CD4-positive, alpha-beta T cell treated with Interleukin-6 at 100 ng/mL for 8 hours (primary cell): ENCODE data around the gene ZNF407.
A peak's percentile ranks its signal among the peaks of the same experiment; 100 is the strongest.

Experiments used
- DNase-seq: peaks from one replicate; pipeline ENCODE4 v3.0.0-alpha.2; 2020; ENCODE audit warnings: mixed read lengths, low spot score

Gene ZNF407

DNA sequence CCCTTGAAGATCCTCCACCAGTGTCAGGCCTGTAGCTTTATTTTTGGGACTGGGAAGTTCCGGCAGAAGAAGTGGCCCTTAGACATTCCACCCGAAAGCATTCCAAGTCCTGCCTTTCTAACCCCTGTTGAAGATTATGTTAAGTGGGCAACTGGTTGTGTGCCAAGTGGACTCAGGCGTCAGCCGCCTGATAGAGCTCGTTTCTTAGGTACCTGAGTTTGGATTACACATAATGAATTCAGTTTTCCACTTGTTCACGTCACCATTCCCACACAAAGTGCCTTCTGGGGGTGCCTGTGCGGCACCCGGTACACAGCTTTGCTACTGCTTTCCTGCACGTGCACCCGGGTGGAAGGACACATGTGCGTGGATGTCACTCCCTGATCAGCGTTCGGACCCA, 454.8 kb downstream of the ZNF407 start:
- no peak for DNase-seq

DNA sequence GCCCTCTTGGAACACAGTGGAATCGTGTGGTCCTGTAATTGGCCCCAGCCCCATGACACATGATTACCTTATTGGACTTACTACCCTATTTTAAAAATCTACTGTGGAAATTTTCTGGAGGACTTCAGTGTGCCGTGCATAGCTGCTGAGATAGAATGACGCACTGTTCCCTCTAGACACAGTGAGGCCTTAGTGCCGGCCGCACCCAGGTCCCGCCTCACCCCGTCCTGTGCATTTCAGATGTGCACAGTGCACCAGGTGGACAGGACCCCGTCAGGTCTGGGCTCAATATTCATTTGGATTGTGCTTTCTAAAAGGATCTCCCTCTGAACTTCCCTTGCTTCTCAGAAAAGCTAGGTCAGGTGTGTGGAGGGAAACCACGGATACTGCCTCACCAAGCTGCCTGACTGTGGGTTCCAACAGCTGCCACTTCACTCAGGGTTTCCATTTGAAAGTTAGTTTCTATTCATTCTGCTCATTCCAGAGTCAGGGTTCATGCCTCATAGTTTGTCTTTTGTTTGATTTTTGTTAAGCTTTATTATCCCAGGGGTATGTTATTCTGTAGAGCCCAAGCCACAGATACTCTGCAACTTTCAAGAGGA, 455.5 kb downstream of the ZNF407 start:
- no peak for DNase-seq

DNA sequence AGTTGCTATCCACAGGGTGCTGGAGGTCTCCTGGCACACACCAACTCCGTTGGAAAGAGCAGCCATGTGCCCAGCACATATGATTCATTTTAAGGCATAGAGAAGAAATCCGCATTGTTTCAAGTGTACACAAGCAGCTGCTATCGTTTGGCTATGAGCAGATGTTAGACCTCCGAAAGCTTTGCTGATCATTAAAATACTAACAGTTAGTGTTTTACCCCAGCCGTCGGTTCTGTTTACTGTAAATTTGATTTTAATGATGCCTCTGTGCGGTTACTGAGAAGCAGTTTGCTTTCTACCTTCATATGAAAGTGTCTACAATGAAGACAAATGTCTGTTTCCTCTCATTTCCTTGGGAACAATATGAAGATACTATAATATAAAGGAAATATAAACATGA, 456.4 kb downstream of the ZNF407 start:
- no peak for DNase-seq

DNA sequence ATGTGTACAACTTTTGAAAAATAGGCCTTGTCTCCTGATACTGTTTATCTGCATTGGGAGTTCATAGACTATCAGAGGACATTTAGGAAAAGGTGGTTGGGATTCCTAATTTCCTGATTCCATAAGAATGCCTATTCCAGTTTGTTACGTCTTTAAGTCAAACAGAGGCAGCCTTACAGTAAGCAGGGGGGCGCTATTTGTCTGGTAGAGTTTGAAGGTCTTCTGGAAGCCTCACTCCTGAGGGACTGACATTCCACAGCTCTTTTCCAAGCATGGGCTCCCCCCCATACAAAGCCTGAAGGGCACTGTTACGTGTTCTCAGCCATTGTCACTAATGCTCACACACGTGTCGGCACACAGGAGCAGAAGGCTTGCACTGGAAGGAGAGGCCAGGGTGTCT, 456.9 kb downstream of the ZNF407 start:
- DNase-seq, result no peak

DNA sequence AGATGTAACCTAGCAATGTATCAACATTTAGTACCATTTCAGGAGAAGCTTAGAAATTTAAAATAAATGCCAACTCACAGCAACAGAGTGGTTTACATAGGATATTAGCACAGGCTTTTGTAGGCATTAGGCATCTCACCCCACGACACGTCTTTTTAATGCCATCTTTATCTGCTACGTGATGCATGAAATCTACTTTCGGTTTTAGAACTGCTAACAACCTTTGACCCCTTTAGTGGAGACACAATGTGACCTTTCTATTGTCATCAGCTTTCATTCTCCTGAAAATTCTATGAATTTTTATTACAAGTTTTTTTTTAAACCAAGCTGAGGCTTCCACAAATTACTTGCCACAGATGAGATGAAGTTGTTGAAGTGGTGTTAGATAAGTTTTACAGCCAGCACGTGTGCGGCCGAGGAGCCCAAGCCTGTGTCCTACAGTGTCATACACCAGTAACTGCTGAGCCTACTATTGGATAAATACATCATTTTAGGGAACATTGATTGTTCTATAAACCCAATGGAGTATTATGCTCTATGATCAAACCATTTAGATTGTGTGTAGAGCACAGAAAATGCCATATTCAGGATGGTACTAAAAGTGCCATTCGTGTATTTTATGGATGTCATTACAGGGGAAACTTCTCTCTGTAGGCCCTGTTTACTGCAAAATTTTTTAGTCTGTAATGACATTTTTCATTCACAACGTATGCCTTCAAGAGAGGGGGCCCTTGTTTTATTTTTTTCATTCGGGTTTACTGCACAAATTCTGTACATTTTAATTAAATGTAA, 459.7 kb downstream of the ZNF407 start:
- no peak for DNase-seq

DNA sequence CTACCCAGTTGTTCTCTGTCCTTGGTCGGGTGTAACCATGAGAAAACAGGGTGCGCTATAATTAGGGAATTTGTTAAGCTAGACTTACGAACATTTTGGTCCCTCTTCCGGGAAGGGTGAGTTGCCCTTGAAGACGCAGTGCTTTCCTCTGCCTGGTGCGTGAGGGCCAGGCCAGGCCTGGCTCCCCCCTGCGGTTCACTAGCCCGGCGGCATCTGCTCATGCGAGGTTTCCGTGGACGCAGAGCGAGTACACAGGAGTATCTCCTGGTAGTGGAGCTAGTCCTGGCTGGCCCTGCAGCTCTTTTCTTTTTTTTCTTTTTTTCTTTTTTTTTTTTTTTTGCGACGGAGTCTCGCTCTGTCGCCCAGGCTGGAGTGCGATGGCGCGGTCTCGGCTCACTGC, 462.5 kb downstream of the ZNF407 start:
- DNase-seq, result no peak

DNA sequence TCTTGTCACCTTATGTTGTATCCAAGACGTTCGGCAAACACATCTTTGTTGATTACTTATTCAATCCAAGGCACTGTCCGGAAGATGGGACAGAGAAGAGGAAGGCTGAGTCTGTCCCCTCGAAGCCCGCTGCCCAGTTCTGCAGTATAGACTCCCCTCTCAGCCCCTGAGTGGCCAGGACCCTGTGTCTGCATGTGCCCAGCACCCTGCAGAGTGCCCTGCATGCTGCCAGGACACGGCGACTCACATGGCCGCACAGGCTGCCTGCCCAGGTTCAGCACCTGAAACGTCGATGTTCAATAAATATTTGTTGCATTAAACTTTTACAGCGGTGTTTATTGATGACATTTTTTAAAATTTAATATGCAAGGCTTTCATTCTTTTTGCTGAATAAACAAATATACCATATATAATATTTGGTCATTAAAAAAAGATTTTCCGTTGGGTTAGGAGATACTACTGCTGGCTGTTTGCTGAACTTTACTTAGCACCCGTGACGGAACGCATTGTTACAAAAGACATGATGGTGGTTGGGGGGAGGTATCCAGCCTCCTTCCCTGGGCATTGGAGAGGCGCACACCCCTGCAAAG, 464.7 kb downstream of the ZNF407 start:
- DNase-seq, result no peak

DNA sequence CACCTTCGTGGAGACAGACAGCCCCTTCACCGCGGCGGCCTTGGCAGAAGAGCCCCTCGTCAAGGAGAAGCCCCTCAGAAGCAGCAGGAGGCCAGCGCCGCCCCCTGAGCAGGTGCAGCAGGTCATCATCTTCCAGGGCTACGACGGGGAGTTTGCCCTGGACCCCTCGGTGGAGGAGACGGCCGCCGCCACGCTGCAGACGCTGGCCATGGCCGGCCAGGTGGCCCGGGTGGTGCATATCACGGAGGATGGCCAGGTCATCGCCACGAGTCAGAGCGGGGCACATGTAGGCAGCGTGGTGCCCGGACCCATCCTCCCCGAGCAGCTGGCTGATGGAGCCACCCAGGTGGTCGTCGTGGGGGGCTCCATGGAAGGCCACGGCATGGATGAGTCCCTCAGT, 465.5 kb downstream of the ZNF407 start:
- no peak for DNase-seq

DNA sequence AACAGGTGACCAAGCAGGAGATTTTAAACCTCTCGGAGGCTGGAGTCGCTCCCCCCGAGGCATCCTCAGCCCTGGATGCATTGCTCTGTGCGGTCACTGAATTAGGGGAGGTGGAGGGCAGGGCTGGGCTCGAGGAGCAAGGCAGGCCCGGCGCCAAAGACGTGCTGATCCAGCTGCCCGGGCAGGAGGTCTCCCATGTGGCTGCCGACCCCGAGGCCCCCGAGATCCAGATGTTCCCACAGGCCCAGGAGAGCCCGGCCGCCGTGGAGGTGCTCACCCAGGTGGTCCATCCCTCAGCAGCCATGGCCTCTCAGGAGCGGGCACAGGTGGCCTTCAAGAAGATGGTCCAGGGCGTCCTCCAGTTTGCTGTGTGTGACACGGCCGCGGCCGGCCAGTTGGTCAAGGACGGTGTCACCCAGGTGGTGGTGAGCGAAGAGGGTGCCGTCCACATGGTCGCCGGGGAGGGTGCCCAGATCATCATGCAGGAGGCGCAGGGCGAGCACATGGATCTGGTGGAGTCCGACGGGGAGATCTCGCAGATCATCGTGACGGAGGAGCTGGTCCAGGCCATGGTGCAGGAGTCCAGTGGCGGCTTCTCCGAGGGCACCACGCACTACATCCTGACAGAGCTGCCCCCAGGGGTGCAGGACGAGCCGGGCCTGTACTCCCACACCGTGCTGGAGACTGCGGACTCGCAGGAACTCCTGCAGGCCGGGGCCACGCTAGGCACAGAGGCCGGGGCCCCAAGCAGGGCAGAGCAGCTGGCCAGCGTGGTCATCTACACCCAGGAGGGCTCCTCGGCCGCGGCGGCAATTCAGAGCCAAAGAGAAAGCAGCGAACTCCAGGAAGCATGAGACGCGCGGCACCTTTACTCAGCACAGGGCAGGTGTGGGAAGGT, 466.2 kb downstream of the ZNF407 start:
- no peak for DNase-seq

DNA sequence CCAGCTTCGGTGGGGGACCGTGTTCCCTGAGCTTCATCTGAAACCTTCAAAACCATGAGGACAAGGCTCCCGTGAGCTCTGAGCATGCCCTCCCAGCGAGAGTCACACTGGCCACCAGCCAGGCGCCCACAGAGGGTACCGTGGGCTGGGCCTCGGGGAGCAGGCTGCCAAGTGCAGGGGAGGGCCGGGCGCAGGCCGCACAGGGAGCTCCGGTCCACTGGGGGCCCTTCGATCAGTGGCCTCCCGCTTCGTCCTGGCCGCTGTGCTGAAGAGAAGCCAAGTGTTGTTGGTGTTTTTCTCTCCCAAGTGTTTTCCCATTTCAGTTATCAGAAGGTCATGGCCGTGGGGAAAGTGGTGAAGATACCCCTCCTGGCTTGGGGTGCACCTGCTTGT, 466.8 kb downstream of the ZNF407 start:
- DNase-seq, result no peak

DNA sequence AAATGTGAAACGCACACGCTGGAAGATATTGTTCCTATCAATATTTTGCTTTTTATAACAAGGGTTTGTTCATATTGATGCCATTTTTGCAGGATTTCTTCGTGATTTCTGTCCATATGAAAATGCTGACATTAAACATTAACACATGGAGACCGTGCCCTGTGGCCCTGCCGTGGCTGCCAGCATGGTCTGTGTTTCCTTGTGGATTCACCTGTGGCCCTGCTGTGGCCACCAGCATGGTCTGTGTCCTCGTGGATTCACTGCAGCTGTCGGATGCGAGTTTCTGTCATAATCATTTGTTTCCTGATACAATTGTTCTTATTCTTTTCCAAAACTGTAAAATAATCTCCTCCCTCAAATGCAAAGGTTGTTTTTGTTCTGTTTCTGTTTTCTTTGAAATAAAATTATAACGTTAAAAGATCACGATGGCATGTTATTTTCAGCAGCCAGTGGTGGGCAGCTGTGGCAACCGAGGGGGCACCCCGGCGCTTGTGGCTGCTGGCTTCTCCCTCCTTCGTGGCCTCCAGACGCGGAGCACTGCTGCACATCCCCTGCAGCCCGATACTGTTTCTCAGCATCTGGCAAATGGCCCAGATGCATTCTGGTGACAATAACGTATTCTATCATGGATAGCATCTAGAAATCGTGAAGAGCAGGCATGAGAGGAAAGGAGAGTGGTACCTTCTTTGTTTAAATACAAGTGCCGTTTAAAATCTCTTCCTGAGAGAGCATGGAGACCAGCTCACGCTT, 467.8 kb downstream of the ZNF407 start:
- DNase-seq, result no peak

DNA sequence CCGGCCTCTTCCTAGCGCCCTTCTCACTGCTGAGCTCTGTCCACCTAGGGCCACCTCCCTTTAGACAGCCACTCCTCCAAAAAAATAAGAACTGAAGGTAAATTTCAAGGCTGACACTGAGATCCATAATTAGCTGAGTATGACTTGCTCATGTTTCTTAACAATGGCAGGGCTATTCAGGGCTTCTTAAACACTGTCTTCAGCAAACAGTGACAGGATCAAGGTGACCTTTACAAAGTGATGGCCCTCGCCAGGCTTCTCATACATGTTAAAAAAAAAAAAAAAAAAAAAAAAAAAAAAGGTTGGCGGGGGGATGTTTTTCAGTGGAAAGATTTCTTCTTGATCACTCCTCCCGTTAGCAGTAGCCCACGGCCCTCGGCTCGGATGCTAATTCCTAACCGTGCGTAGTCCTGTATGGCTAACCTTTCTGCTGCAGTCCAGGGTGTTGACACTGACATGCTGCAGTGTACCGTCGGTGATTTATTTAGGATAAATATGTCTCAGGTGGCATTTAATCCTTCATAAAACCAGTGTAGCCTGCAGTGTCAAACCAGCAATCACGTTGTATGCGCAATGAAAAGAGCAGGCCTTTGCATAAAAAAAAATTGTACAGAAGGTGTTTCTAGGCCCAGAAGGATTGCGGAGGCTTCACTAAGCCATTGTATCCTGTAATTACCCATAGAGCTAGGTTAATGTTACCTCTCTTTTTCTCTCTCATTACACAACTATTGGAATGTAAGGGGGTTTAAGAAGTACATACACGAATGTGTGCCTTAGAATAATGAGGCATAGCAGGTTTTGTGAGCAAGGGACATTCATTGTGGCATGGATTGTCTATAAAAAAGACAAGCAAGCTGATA, 468.6 kb downstream of the ZNF407 start:
- no peak for DNase-seq

DNA sequence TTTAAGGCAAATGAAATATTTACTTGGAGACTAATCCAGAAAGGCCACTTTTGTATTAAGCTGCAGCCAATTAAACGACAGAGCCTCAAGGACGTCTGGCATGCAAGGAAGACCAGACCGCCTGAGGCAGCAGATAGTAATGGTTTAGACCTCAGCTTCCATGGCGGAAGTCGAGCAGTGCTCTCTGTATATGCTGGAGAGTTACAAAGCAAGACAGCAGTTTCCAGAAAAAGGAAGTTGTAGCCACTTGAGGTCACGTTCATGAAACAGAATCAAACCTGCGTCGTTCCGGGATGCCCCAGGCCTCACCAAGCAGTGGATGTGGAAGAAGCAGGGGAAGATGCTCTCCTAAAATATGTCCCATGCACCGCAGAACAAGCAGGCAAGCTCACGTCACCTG, 469.3 kb downstream of the ZNF407 start:
- DNase-seq, result no peak

DNA sequence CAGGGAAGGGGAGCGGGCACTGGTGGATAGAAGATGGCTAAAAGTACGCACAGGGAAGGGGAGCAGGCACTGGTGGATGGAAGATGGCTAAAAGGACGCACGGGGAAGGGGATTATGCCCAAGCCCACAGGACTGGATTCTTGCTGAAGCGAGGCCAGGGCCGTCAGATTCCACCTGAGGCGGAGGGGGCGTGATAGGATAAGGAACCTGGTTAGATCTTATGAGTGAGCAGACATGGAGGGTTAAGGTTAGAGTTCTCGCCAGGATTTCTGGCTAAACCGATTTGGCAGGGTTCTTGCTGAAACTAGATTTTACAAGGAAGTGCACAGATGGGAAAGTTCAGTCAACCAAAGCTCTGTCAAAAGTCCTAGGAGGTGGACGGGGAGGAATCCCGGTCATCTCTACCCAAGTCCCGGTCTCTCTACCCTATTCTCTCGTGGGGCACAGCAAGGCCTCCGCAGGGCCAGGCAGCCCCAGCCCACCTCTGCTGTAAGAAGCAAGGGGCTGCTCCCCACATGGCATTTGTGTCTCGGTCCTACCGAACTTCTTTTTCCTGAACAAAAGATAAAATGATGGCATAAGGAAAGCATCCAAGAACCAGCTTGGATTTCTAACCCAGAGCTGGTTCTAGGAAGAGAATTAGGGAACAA, 470.5 kb downstream of the ZNF407 start:
- no peak for DNase-seq

DNA sequence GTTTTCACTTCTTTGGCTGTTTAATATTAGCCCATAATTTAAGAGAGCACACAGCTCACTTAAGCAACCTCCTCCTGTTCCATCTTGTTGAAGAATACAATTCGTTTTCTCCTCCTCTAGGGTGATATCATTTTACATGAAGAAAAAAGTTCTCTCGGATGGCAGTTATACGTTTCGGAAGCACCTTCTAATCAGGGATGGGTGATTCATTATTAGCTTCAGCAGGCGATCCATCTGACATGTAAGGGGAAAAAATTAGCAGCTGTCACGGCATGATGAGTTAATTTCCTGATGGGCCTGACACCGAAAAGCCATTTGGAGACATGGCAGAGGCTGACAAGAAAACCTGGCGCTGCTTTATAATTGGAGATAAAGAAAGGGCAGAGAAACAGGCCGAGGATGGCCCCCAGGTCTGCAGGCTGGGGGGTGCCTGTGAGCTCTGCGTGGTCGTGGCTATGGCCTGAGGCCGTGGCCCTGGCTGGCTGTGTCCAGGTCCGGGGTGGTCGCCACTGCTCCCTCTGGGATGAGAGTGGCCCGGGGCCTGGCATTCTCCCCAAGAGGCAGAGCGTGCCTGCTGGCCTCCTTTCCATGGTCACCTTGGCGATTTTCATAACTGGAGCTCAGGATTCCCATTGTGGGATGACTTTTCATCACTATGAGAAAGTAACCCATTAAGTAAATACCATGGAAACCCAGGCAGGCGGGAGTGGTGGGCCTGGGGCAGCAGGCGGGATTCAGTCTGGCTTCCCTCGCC, 471.2 kb downstream of the ZNF407 start:
- DNase-seq, result no peak

DNA sequence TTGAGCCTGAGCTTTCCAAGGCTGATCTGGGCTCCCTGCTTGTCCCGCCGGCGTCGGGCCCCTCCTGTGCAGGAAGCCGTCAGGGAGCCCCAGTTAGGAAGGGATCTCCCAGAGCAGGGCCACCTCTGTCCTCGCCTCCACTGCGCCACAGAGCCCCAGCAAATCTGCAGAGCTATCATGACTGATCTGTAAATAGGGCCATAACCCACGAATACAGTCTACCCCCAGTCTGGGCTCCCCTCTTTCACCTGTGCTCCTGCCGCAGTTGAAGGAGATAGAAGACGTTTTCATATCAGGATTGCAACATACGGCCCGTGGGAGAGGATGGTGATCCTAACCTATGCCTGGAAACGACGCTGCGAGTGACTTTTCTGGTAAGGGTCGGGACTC, 472.6 kb downstream of the ZNF407 start:
- DNase-seq, result no peak

DNA sequence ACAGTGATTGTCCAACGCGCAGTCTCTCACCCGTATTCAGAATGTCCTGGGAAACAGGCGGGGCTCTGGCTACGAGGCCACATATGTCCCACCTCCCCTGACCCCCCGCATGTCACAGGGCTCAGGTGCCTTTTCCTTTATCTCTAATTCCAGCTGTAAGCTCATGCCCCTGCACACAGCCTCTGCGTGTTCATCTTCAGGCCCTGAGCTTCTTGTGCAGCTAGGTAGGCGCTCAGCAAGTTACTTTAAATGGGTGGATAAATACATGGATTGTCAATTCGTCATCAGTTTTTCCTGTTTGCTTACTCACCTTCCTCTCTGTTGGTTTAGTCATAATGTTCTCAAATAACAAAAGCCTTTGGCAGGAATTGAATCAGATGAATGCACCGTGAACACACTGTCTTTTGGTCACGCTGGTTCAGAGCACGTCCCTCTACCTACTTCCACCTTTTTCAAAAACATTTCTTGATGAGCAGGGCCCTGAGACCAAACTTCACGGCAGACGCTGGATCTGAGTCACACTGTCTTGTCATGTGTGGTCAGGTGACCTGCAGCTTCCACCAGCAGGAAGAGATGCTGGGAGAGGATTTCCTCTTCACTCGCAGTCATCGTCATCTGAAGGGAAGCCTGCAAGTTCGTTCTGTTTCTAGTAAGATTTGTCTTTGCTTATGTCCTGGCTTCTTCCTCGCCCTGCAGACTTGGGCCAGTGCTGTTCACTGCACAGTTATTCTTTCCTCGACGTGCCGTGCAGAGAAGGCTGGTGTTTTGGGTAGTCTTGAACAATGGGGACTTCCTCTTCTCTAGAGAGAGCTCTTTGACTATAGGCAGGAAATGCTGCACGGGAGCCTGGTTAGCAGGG, 473.2 kb downstream of the ZNF407 start:
- DNase-seq, result peak; percentile 88

DNA sequence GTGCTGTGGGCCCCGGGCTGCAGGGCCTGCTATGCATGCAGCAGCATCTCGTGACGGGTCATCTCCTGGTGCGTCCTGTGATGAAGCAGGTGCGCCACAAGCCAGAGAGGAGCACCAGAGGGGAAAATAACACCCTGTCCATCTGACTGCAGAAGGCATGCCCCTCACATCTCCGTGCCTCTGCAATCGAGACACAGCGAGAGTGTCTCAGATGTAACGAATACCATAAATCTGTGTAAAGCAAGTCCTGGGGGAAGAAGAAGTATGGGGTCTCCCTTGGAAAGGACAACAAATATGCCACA, 473.8 kb downstream of the ZNF407 start:
- no peak for DNase-seq
